CD4-positive, alpha-beta T cell treated with Interferon gamma for 1 hour (primary cell): ENCODE results near the gene SYPL1.
A peak's percentile ranks its signal among the peaks of the same experiment; 100 is the strongest.

Experiments used
- DNase-seq: peaks from one replicate; pipeline ENCODE4 v3.0.0-alpha.2; 2020

The SYPL1 gene

DNA sequence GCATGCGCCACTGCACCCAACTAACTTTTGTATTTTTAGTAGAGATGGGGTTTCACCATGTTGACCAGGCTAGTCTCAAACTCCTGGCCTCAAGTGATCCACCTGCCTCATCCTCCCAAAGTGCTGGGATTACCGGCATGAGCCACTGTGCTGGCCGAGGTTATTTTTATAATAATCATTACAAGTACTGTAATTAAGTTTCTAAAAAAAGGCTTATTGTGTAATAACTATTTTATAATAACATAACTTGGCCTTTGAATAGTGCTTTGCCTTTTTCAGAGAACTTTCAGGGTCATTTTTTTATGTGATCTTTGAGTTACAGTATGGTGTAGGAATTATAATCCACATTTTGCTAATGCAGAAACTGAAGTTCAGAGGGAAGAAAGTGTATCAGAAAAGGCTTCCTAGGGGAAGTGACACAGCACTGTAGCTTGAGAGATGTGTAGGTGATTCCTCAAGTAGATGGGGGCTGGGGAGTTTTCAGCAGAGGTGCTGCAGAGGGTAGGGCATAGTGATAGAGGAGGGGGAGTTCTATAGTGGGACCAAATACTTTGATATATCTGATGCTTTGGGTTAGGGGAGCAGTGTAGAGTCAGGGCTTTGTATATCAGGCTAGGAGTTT is 9.2 kb upstream of the SYPL1 start:
- no peak for DNase-seq

DNA sequence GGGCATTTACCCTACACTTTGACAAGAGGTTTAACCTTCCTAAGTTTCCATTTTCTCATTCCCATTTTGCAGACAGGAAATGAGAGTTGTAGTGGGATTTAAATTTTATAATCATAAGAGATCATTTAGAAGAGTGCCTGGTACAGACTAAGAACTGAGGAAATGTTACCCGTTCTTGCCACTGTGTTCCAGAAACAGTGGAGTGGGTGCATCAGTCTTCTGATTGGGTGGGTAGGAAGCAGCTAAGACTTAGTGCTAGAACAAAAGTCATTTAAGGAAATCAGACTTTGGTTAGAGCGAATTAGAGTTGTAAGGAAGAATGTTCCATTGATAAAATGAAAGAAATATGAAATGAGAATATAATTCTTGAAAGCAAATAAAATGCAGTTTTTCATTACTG is 8.4 kb upstream of the SYPL1 start:
- DNase-seq = no peak

- no peak for DNase-seq
Observed at GRCh38 chr7:106119719-106120118, 7.6 kb upstream of the SYPL1 start.

- DNase-seq = no peak
Observed at GRCh38 chr7:106117786-106118544, 5.9 kb upstream of the SYPL1 start.

- DNase-seq = no peak
Observed at GRCh38 chr7:106116161-106116704, 4.1 kb upstream of the SYPL1 start.

GRCh38 chr7:106114716-106115383 is 2.7 kb upstream of the SYPL1 start:
- DNase-seq = peak; percentile 49

GRCh38 chr7:106112972-106113421 is 885 bp upstream of the SYPL1 start:
- no peak for DNase-seq

DNA sequence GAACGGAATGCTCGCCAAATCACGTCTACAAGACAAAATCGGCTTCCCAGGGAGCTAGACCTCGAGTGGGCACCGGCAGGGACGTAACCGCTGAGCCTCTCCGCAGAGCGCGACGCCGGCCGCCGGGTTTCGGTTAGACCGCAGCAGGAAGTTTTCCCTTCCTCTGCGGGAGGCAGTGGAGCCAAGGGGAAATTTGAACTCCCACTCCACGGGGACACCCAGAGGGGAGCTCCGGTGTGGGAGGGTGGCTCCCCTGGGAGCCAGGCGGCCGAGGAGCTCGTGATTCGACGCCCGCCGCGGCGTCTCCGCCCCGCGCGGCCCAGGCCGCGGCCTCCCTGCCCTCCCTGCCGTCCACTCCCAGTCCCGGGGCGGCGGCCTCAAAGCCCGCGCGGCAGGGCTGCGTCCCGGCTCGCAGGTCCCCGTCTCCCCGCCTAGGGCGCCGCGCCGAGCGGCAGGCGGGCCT is 426 bp downstream of the SYPL1 start:
- DNase-seq = no peak

DNA sequence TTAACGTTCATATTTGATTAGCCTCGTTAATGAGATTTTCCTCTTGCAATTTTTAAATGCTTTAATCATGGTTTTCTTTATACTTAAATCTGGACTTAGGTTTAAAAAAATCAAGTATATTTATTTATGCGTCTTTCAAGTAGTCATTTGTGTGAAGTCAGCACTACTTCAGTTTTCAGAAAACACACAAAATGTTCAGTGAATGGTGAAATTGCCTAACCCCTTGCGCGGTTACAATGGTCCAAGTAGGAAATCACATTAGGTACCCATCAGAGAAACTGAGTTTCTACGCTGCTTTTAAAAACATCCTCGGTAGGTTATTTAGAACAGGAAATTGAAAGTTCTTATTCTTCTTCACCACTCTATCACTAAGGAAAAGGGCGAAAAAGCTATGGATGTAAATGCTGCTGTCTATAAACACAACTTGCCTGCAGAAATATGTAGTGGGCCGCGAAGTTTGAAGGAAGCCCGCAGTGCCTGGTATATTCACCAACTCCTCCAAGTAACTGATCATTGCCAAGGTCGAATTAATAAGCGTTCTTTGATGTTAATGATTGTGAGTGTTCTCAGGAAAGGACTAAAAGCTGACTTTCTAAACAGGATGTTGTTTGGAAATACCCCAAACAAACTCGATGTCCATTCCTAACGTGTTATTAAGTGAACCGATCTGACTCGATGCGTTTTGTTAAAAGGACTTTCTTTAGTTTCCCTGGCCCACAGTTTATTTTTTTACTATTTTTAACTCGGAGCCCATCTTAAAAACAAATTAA is 1.0 kb downstream of the SYPL1 start:
- no peak for DNase-seq

- DNase-seq = no peak
Observed at GRCh38 chr7:106110238-106110560, 1.9 kb downstream of the SYPL1 start.

DNA sequence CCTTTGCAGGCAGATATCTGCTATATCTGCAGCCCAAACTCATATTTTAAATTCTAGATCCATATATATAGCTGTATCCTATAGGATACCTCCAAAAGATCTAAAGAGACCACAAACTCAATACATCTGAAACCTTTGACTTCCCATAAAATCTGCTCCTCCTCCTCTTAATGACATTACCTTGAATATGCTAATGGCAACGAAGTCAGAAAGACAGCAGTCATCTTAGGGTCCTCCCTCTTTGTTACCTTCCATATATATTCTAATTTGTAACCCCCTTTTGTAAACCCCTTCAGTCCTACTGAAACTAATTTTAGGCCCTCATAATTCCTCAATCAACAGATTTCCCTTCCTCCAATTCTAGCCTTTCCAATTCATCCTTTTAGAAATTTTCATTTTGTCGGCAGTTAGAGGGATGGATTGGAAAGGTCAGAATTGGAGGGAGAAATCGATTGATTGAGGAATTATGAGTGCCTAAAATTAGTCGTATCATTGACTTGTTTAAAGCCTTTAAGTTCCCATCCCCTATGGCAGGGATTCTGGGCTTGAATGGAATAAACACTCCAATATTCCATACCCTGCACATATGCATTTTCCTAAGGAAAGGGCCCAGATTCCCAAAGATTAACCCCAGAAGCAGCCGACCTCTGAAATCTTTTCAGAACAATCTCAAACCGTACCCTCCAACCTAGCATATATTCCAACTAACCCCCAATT is 2.4 kb downstream of the SYPL1 start:
- DNase-seq = no peak

- no peak for DNase-seq
Observed at GRCh38 chr7:106108991-106109390, 3.1 kb downstream of the SYPL1 start.

- no peak for DNase-seq
Observed at GRCh38 chr7:106104721-106105260, 7.3 kb downstream of the SYPL1 start.

- DNase-seq = no peak
Observed at GRCh38 chr7:106102387-106102966, 9.6 kb downstream of the SYPL1 start.

GRCh38 chr7:106101726-106102125 is 10.4 kb downstream of the SYPL1 start:
- no peak for DNase-seq

DNA sequence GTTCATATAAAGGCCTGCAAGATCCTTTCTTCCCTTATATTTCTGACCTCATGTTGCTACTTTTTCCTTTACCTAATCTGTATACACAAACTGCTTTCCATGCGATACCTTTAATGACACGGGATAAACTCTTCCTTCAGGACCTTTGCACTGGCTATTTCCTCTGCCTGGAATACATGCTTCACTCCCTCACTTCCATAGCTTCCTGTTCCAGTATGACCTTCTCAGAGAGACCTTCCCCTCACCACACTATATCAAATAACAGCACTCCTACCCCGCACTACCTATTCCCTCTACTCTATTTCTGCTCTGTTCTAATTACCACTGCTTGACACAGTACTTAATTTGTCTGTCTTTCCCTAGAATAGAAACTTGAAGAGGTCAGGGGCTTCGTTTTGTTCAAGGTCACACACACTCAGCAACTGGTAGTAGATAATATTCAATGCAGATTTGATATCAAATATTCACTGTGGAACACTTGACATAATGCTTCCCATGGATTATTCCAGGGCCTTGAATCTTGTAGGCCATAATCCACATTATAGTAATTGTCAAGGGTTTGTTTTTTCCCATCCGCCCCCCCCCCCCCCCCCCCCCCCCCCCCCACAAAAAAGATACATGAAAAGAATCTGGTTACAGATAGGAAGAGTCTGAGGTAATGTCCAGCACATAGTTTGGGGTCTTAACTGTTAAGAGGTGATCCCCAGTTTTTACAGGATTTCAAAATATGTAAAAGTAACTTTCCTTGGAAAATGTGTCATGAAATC is 11.1 kb downstream of the SYPL1 start:
- DNase-seq = no peak

GRCh38 chr7:106099539-106099938 is 12.6 kb downstream of the SYPL1 start:
- no peak for DNase-seq

DNA sequence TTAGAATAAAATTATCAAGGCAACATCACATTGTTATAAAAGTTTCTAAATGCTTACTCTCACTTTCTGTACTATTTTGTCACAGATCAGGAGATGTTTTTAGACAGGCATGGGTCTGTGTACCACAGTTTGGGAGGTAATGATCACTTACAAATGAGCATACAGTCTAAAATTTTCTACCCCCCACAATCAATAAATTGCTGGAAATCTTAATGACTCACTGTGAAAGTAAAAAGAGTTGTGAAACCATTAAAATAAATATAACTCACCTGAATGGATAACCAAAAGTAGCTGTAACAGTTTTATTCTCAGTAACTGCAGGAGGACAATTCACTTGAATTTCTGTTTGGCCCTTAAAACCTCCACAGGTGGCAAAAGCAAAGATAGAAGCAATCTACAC is 13.2 kb downstream of the SYPL1 start:
- DNase-seq = no peak

- no peak for DNase-seq
Observed at GRCh38 chr7:106095634-106096033, 16.5 kb downstream of the SYPL1 start.

DNA sequence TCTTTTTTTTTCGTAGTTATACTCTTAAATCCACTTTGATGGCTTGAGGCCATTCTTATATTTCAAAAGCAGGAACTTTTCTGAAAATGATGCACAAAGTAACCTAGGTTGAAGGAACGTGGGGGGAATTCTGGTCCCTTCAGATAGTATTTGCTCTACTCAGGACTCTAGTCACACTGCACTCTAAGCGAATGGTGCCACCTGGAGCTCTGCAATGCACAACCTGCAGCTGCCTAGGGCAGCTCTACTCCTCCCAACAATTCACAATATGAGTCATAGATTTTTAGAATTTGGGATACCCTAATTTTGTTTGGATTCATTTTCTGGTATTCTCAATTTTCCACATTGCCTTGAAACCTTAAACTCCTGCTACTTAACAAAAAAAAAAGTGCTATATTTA is 17.3 kb downstream of the SYPL1 start:
- DNase-seq = no peak

- DNase-seq = no peak
Observed at GRCh38 chr7:106092204-106092603, 19.9 kb downstream of the SYPL1 start.
